HG02571 (cell line): ENCODE results near the gene RHOV.
"Not testable (repeated sequence)": the region's sequence is repeated elsewhere in the genome, so short reads cannot be mapped to it uniquely, and the experiment has no call there.

Experiments
- ATAC-seq: cut with Tn5 transposase; IDR thresholded peaks from one replicate; pipeline ENCODE4 v1.9.1; 2021; ENCODE audit warnings: mild to moderate bottlenecking, moderate library complexity; ENCODE audit not compliant: unreplicated experiment

Gene RHOV

GRCh38 chr15:40875991-40876730, 2.1 kb upstream of the RHOV start:
- ATAC-seq = no peak

DNA sequence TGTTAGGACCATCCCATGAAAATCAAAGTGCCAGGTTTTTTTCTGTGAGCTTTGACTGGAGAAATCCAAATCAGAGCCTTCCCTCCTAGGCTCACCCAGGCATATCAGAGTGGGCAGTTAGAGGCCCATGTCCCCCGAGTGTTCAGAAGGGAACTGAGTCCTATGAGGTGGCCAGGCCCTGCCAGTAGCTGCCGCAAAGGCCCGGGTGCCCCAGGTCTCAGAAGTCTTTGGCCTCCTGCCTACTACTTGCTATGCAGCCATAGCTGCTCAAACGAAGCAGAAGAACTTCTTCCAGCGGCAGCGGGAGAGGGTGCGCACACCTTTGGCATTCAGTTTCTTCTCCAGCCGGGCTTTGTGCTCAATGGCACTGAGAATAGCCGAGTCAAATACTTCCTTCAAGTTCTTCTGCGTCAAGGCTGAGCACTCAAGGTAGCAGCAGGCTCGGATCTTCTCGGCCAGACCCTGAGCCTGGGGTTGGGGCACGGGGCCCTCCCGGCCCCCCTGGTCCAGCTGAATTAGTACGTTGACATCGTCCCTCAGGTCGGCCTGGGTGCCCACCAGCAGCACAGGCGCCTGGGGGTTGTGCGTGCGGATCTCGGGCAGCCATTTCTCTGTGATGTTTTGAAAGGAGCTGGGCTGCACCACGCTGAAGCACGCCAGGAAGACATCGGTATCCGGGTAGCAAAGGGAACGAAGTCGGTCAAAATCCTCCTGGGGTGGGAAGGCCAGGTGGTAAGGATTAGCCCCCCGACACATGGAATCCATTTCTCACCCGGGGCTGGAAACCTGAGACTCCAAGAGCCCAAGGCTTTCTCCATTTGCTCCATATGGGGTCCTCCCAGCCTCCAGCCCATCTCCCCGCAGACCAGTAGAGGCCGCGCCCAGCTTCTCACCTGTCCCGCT, 992 bp downstream of the RHOV start:
- ATAC-seq = no peak

DNA sequence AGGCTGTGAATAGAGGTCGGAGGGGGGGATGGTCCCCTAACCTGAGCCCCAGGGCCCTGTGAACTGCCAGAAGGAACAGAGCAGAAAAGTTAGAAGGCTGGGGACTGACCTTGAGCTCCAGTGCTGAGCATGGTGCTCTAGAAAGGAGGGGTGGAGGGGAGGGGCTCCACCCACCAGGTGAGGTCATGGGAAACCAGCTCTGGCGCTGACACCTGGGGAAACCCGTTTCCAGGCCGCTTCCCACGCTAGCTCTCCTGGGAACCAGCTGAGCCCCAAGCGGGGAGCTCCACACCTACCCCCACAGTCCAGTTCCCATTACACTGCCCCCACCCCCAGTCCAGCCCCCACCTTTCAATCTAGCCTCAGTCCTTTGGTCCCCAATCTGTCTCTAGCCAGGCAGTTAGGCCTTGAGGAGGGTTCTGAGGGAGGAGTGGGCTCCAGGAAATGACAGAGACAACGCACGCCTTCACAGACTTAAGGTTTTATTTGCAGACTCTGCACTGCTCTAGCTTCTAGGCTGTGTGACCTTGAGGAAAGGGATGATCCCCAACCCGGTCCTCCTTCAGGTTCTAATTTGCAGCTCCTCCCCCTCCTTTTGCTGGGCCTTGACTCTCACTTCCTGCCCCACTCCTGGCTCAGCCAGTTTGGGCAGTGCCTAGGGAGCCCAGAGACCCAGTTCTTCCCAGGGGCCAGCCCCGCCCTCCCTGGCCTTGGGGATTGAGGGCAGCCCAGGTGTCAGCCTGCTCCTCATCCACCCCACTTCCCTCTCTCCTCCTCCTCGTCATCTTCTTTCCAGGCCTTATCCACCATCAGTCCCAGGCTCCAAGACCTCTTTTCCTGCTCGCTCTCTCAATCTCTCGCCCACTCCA, 2.1 kb downstream of the RHOV start:
- ATAC-seq = no peak

DNA sequence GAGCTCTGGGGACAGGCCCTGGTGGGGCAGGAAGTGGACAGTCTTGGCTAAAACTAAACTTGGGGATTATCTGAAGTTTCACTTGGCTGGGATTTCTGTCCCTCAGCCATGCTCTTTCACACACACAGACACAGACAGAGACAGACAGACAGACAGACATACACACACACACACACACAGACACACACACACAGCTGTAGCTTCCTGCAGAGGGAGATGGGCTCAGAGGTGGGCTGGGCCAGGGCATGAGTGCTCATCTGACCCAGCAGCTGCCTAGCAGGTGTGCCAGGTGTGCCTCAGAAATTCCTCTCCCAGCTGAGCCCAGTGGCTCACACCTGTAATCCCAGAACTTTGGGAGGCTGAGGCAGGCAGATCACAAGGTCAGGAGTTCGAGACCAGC, 3.3 kb downstream of the RHOV start:
- ATAC-seq = no peak

DNA sequence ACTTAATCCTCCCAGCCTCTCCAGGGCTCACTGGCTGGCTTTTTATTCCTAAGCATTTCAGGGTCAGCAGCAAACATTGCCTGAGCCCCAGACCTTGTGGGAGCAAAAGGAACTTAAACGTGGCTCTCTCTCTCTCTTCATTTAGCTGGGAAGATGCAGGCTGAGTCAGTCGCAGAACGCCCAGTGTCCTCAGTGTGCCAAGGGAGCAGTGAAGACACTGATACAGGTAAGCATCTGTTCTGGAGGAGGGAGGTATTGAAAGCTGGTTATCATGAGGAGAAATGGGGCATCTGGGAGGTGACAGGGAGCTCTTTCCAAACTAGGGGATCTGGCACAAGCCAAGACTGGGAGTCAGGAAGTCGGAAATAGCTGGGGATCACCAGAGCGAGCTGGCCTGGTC, 4.3 kb downstream of the RHOV start:
- no peak for ATAC-seq

GRCh38 chr15:40867199-40867598, 6.8 kb downstream of the RHOV start:
- ATAC-seq = no peak

GRCh38 chr15:40863660-40864270, 10.3 kb downstream of the RHOV start:
- ATAC-seq = no peak

DNA sequence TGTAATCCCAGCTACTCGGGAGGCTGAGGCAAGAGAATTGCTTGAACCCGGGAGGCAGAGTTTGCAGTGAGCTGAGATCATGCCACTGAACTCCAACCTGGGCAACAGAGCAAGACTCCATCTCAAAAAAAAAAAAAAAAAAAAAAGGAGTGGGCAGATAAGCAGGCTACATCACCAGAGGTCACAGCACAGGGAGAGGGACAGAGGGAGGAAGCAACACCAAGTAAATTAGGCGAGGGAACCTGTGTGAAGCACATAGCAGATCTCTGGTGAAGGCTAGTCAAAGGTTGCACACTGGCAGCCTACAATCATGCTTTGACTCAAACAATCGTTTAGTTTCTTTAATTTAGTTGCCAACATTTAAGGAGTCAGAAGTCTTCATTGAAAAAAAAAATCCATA, 12.9 kb downstream of the RHOV start:
- not testable (repeated sequence) for ATAC-seq

DNA sequence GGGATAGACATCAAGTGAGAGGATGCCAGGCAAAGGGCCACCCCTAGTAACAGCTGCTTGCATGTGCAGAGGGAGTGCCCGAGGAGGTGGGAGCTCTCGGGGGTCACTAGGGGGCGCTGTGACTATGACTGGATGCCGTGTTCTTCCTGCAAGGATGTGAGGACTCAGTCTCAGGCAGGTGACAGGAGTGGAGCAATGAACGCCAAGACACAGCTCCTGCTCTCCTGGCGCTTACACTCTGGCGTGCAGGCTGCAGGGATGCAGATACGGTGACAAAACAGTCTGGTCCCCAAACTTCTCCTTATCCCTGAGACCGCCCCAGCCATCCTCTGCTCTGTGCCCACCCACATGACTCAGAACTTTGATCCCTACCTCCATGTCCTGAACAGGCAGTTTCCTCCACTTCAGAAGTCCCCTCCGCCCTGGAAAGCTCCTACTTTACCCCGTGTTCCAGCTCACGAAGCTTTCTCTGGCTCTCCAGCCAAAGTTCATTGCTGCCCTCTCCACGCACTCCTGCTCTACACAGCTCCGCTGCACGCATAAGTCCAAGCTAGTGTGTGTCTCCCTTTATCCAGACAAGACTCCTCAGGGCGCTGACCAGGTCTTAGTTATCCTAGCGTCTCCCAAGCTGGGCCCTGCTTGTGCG, 14.7 kb downstream of the RHOV start:
- no peak for ATAC-seq

DNA sequence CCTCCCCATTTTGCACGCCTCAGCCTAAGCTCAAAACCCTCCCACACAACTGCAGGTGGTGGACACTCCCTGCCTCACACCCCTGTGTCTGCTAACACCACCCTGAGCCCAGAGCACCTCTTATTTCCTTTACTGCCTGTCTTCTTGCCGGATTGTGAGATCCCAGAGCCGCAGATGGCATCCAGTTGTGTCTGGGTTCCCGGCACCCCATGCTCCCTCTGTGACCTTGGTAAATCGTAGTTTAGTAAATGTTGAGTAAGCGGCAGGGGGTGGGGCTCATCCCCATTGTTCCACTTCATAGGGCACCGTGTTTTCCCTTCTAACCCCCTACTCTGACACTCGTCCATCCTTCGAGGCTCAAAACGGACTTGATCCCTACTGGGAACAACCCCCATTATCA, 15.3 kb downstream of the RHOV start:
- no peak for ATAC-seq

DNA sequence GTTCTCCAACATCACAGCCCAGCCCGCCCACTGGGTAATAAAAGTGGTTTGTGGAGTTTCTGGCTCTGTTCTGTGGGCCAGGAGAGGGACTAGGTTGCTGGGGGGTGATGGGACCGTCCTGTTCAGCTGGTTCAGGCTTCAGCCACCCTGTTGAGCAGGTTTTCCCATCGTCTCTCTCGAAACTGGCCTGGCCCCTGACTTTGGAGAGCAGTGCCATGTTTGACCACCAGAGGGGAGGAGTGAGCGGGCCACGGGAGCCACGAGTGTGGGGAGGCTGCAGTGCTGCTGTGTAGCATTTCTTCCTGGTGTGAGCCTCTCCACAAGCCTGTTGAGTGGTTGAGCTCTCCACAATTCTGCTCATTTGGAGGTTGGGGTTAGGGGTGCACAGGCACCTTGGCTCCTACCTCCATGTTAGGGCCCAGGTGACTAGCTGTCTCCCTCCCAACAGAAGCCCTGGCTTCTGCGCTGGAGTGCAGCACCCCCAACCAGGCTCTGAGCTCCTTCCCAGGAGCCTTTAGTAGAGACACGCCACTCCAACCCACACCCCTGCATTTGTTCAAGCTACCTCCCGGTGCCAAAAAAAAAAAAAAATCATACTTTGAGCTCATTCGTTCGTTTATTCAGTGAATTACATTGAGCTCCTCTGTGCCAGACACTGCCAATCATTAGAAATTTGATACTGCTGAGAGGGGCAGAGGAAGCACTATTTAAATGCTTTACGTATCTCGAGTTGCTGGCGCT, 16.3 kb downstream of the RHOV start:
- peak; percentile 55 for ATAC-seq

DNA sequence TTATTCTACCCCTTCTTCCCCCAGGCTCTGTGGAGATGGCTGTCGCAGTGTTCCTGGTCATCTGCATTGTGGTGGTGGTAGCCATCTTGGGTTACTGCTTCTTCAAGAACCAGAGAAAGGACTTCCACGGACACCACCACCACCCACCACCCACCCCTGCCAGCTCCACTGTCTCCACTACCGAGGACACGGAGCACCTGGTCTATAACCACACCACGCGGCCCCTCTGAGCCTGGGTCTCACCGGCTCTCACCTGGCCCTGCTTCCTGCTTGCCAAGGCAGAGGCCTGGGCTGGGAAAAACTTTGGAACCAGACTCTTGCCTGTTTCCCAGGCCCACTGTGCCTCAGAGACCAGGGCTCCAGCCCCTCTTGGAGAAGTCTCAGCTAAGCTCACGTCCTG, 17.3 kb downstream of the RHOV start:
- ATAC-seq = no peak

DNA sequence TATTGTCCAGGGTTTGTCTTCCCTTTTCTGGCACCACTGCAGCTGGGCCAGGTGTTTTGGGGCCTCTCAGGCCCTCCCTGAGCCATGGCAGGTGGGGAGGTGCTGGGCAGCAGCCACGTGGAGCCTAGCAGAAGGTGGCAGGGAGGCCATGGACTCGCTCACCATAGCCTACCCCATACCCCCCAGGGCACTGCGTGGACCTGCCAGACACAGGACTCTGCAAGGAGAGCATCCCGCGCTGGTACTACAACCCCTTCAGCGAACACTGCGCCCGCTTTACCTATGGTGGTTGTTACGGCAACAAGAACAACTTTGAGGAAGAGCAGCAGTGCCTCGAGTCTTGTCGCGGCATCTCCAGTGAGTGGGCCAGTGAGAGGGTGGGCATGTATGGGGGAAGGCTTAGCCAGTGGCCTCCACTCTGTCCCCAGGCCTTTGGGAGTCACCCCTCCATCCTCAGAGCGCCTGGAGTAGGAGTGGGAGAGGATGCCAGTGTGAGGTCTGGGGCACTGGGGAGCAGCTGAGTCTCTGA, 18.3 kb downstream of the RHOV start:
- no peak for ATAC-seq

- ATAC-seq = no peak
Observed at GRCh38 chr15:40854161-40854560, 19.9 kb downstream of the RHOV start.

DNA sequence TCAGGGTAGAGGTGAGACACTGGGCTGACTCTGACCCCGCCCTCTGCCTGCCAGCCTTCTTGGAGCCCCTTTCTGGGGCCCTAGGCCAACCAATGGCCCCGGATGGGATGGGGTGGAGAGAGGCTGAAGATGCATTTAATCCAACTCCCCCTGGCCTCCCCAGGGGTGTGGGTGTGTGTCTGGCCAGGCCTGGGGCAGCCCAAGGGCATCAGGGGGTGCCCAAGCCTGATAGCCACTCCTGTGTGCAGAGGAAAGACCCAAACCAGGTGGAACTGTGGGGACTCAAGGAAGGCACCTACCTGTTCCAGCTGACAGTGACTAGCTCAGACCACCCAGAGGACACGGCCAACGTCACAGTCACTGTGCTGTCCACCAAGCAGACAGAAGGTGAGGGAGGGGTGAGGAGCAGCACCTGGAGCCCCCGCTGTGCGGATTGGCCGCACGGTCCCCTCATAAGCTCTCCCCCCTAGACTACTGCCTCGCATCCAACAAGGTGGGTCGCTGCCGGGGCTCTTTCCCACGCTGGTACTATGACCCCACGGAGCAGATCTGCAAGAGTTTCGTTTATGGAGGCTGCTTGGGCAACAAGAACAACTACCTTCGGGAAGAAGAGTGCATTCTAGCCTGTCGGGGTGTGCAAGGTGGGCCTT, 20.7 kb downstream of the RHOV start:
- ATAC-seq = no peak

GRCh38 chr15:40852529-40852928, 21.5 kb downstream of the RHOV start:
- no peak for ATAC-seq

DNA sequence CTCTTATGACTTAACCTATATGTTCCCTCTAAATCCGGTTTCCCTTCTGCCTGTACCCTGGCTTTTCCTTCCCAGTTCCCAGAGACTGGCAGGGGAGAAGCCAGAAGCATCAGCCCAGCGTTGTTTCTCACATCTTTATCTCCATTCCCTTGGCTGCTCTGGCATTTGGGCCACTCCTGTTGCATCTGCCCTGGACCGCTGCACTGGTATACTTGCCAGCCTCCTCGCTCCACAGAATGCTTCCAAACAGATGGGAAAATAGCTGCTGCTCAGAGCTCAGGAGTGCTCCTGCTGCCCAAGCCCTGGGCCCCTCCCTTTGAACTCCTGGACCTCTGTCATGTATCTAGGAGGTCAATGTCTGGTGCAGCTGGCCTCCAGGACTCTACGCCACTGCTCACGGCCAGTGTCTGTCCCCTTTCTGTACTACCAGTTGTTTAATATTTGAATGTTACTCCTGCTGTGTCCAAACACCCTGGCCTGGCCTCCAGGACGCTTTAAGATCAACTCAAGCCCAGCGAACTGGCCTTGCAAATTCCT, 23.4 kb downstream of the RHOV start:
- ATAC-seq = no peak

DNA sequence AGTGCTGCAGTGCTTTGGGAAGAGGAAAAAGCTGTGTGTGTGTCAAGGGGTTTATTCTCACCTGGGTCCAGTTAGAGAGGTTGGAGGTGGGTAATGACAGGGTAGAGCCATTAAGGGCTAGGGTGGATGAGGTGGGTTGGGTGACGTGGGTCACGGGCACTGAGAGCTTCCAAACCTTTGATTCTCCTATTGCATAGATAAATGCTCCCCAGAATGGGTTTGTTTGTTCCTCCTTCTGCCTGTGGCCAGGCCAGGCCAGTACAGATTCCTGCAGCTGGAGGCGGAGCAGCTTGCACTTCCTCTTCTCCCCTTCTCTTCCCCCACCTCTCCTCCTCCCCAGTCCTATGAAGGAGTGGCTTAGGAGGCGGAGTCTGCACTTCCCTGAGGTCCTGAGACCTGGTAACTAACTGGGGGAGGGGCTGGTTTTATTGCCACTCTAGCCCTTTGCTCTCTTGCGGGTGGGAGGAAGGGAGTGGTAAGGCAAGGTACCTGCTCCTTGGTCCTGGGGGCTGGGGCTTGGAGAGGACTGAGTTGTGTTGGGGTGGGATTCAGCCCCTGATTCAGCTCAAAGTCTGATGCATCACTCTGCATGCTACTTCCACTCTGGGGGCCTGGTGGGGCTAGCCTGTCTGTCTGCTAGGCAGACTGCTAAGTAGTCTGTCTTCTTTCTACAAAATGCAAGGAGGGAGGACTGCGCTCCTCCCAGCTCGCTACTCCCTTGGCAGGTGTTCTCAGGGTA, 26.6 kb downstream of the RHOV start:
- no peak for ATAC-seq
